Heart left ventricle (tissue), 13 donors: ENCODE measurements around the gene EBP.

Experiments
- POLR2A ChIP-seq, 2 donors: fragments of 450-650 bp; IDR thresholded peaks; one replicate each; pipeline ENCODE4 v1.6.1; 2017; ENCODE audit warnings: antibody characterized with exemption in 2 of 2, mild to moderate bottlenecking in 2 of 2, moderate library complexity in 2 of 2
- TF ChIP-seq, protein P1 (sequence below), 12 donors: fragments of 200-600 bp; sonication (generic) in 4 of 12; IDR thresholded peaks; one replicate each; pipeline versions ENCODE4 v1.5.0 to v1.8.0; 2018 to 2022; ENCODE audit warnings: antibody characterized with exemption in 12 of 12, mild to moderate bottlenecking in 5 of 12
- donor health status: ischemic (EF 13 %, LVEDD 7.1; RV severe dilation, severe dysfunction).
- donor health status: DM: no; HTN: yes; CAD: no.
- donor health status: DM: no; HTN: no; CAD: no.
- donor health status: ischemic (EF 25% LVEDD 6.9; RV normal size, moderate dysfunction).
- donor health status: ischemic (EF 25% LVEDD 5.7; RV mildly dilated, moderate dysfunction).
- donor health status: ischemic (EF 35%, LVEDD 5.7; RV mildly dilated, moderate dysfunction).
- donor health status: nonischemic (EF 11% LVEDD 7.7; RV severe dilation, severe dysfunction).
- donor health status: DM: yes; HTN: yes; CAD: no.
- donor health status: PGD.
- donor health status: ischemic (EF 29% LVEDD 5.4; RV normal size, mild dysfunction).
- donor health status: nonischemic (EF 23%, LVEDD 6.1; RV moderate dilation, normal function).

DNA sequence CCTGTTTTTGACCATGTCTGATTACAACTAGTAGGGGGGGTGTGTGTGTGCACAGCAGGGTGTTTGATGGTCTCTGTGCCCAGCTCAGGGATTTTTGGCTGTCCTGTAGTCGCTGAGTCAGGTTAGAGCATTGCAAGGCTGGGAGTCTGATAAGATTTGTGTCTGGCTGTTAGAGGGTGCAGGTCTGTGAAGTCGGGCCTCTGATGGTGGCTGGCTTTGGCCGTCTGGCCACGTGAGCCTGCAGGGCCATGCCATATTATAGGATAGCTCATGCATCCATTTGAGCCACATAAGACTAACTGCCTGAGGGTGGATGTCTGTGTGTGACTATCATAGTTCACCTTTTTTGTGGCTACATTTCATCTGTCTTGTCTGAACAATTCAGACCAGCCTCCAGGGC is 7.9 kb upstream of the EBP start:
- TF ChIP-seq, protein P1, sequence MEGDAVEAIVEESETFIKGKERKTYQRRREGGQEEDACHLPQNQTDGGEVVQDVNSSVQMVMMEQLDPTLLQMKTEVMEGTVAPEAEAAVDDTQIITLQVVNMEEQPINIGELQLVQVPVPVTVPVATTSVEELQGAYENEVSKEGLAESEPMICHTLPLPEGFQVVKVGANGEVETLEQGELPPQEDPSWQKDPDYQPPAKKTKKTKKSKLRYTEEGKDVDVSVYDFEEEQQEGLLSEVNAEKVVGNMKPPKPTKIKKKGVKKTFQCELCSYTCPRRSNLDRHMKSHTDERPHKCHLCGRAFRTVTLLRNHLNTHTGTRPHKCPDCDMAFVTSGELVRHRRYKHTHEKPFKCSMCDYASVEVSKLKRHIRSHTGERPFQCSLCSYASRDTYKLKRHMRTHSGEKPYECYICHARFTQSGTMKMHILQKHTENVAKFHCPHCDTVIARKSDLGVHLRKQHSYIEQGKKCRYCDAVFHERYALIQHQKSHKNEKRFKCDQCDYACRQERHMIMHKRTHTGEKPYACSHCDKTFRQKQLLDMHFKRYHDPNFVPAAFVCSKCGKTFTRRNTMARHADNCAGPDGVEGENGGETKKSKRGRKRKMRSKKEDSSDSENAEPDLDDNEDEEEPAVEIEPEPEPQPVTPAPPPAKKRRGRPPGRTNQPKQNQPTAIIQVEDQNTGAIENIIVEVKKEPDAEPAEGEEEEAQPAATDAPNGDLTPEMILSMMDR (IDR thresholded peaks at IDR 0.05): no peak
- no peak for TF ChIP-seq POLR2A (IDR thresholded peaks at IDR 0.05)
